GM12878 (cell line): ENCODE measurements around the gene MAOA. TPM values are rescaled to one million over a fixed set of nuclear protein-coding genes. Genes with fewer than 3 reads are reported as not detected.

Experiments used
- ATAC-seq: fragments of 200-7000 bp; cut with Tn5 transposase; 3 replicates; pipeline ENCODE4 v1.9.1; 2020; ENCODE audit warnings: mild to moderate bottlenecking, moderate library complexity
- BruUV-seq: library from RNA; stranded (reverse); fragments of 400-500 nt; replicated peaks from 2 replicates; lab custom pipeline; 2021; lab: Mats Ljungman, UMichigan
- CTCF ChIA-PET: fragments of 300-600 bp; sonication (Branson Sonifier 250); formaldehyde crosslinking; extraction: SDS; loops from one replicate; lab custom pipeline; 2021; ENCODE audit warnings: inconsistent platforms; lab: Yijun Ruan, JAX
- POLR2A ChIA-PET: fragments of 350-600 bp; formaldehyde crosslinking; extraction: SDS; loops from one replicate; lab custom pipeline; 2021; ENCODE audit warnings: inconsistent platforms; lab: Charles Lee
- RAD21 ChIA-PET: fragments of 300-600 bp; sonication (Branson Sonifier 250); formaldehyde crosslinking; loops from one replicate; lab custom pipeline; 2023; ENCODE audit warnings: antibody characterized with exemption; ENCODE audit not compliant: unreplicated experiment; lab: Charles Lee
- SMC1A ChIA-PET: fragments of 300-600 bp; sonication (Branson Sonifier 250); formaldehyde crosslinking; loops from one replicate; lab custom pipeline; 2023; ENCODE audit not compliant: unreplicated experiment, uncharacterized antibody; lab: Charles Lee
- DNase-seq: peaks from one replicate; pipeline ENCODE4 v3.0.0-alpha.2; 2011; ENCODE audit warnings: low read depth, low spot score
- FAIRE-seq: peaks from 3 replicates; lab custom pipeline; 2011; peaks lifted over from hg19 to GRCh38; lab: Jason Lieb, UNC
- H2AFZ ChIP-seq: 2 replicates; pipeline ENCODE4 v1.6.0; 2011; ENCODE audit warnings: low read depth, low read length, control low read depth; ENCODE audit not compliant: control insufficient read depth
- H3K27ac ChIP-seq: 2 replicates; pipeline ENCODE4 v1.5.1; 2011; ENCODE audit warnings: control low read depth; ENCODE audit not compliant: control insufficient read depth, insufficient read depth
- H3K27me3 ChIP-seq, 2 experiments: replicated peaks in 1 of 2; 2 replicates each; pipeline versions ENCODE4 v1.6.0 to v1.6.1; 2011; ENCODE audit warnings: low read length in 1 of 2; ENCODE audit not compliant: control insufficient read depth in 2 of 2, insufficient read depth in 2 of 2
- H3K36me3 ChIP-seq, 2 experiments: 2 replicates each; pipeline ENCODE4 v1.5.1; 2011; ENCODE audit warnings: low read length in 1 of 2; ENCODE audit not compliant: control insufficient read depth in 2 of 2, insufficient read depth in 2 of 2
- H3K4me1 ChIP-seq: 2 replicates; pipeline ENCODE4 v1.6.1; 2011; ENCODE audit warnings: mild to moderate bottlenecking, low read length, moderate library complexity, mixed read lengths; ENCODE audit not compliant: control insufficient read depth, insufficient read depth
- H3K4me2 ChIP-seq: 2 replicates; pipeline ENCODE4 v1.6.0; 2011; ENCODE audit warnings: control low read depth; ENCODE audit not compliant: control insufficient read depth, insufficient read depth
- H3K4me3 ChIP-seq: fragments of 200-600 bp; sonication (generic); 2 replicates; pipeline ENCODE4 v1.5.1; 2016
- H3K79me2 ChIP-seq: 2 replicates; pipeline ENCODE4 v1.6.0; 2011; ENCODE audit warnings: low read length; ENCODE audit not compliant: control insufficient read depth, insufficient read depth
- H3K9ac ChIP-seq: 2 replicates; pipeline ENCODE4 v1.8.0; 2011; ENCODE audit warnings: low read length, control low read depth, mixed read lengths; ENCODE audit not compliant: control insufficient read depth, insufficient read depth
- H3K9me3 ChIP-seq: replicated peaks from 3 replicates; pipeline ENCODE4 v1.5.1; 2011; ENCODE audit warnings: mild to moderate bottlenecking, low read length; ENCODE audit not compliant: control insufficient read depth, insufficient read depth
- H4K20me1 ChIP-seq: 2 replicates; pipeline ENCODE4 v1.6.0; 2011; ENCODE audit not compliant: control insufficient read depth, insufficient read depth
- BACH1 ChIP-seq: fragments of 450-650 bp; IDR thresholded peaks from 2 replicates; pipeline ENCODE4 v1.6.1; 2017; ENCODE audit warnings: mild to moderate bottlenecking, borderline replicate concordance
- CBX3 ChIP-seq: fragments of 200-600 bp; sonication (generic); IDR thresholded peaks from 2 replicates; pipeline ENCODE4 v1.6.1; 2016; ENCODE audit warnings: low read depth, borderline replicate concordance
- FOS ChIP-seq: IDR thresholded peaks from 3 replicates; pipeline ENCODE4 v1.6.1; 2011; ENCODE audit warnings: borderline replicate concordance; ENCODE audit not compliant: insufficient read length; ENCODE audit errors: extremely low read depth
- FOXM1 ChIP-seq: IDR thresholded peaks from 2 replicates; pipeline ENCODE4 v1.6.1; 2012; ENCODE audit warnings: low read depth, mild to moderate bottlenecking, inconsistent platforms, low read length, moderate library complexity
- IKZF1 ChIP-seq: fragments of 450-650 bp; conservative IDR thresholded peaks from 2 replicates; pipeline ENCODE4 v1.6.1; 2017; ENCODE audit warnings: antibody characterized with exemption, mild to moderate bottlenecking
- MEF2B ChIP-seq: fragments of 450-650 bp; IDR thresholded peaks from 2 replicates; pipeline ENCODE4 v1.6.1; 2018; ENCODE audit warnings: mild to moderate bottlenecking, moderate library complexity; ENCODE audit not compliant: partially characterized antibody, poor library complexity, severe bottlenecking
- RB1 ChIP-seq: fragments of 450-650 bp; formaldehyde crosslinking; IDR thresholded peaks from 2 replicates; pipeline ENCODE4 v1.6.1; 2017; ENCODE audit warnings: mild to moderate bottlenecking, borderline replicate concordance
- SMC3 ChIP-seq: IDR thresholded peaks from 2 replicates; pipeline ENCODE4 v1.6.1; 2011; ENCODE audit warnings: low read length, improper control_type of control experiment, borderline replicate concordance
- WGBS: methylation state at CpG from one replicate; pipeline ENCODE4 v1.1.6; 2016; ENCODE audit warnings: low lambda C conversion rate; ENCODE audit not compliant: insufficient replicate concordance, insufficient coverage; ENCODE audit errors: missing lambda C conversion rate; 5-methylcytosine and 5-hydroxymethylcytosine counted together
- in situ Hi-C: fragments of 300-500 bp; cut with MboI; formaldehyde crosslinking; loops from 9 replicates; pipeline ENCODE4 v1.14.3; 2018; ENCODE audit warnings: mixed read lengths
- intact Hi-C: fragments of 100-400 bp; cut with micrococcal nuclease; formaldehyde crosslinking; loops from one replicate; pipeline ENCODE4 v1.14.2; 2022; ENCODE audit not compliant: unreplicated experiment
- polyA plus RNA-seq, 11 experiments: library from polyadenylated mRNA; depleted of rRNA in 4 of 11; unstranded in 6 of 11; stranded (reverse) in 5 of 11; fragments of >200 nt; fragmentation: Nextera tagmentation in 4 of 11; fragmentation: Illumina TruSeq in 1 of 11; extraction: Ambion mirVana in 4 of 11; extraction: Trizol in 1 of 11; gene quantifications; 1 replicate in 1 of 11; 2 replicates in 10 of 11; pipeline versions ENCODE4 v1.2.1 to v1.2.3, GENCODE V29; 2011 to 2016; ENCODE audit warnings: inconsistent platforms in 2 of 11, missing spikeins in 2 of 11, low read depth in 1 of 11
- total RNA-seq, 4 experiments: library from RNA; depleted of rRNA in 3 of 4; stranded (reverse); fragments of >200 nt in 3 of 4; fragmentation: Illumina TruSeq in 1 of 4; extraction: Trizol in 1 of 4; gene quantifications; 2 replicates each; pipeline versions ENCODE4 v1.2.1 to v1.2.3, GENCODE V29; 2013 to 2021
- TF ChIP-seq, protein P1 (sequence below): fragments of 450-650 bp; conservative IDR thresholded peaks from 2 replicates; pipeline ENCODE4 v1.6.1; 2017; ENCODE audit warnings: mild to moderate bottlenecking, moderate library complexity
- TF ChIP-seq, protein P2 (sequence below): fragments of 150-350 bp; IDR thresholded peaks from 2 replicates; pipeline ENCODE4 v1.6.1; 2014; ENCODE audit warnings: mild to moderate bottlenecking, low read depth, low read length

Gene MAOA
- total and polyA plus RNA-seq, 10 of the 15 experiments (the other 5 are each of a cell fraction or from before 2014, with no cell fraction given): 0.02 to 0.51 (median 0.08) TPM; not detected in 7

- FAIRE-seq (no peak), DNase-seq (no peak), ATAC-seq (no peak)
- no TSS peak for BruUV-seq
- Histone ChIP-seq H3K79me2 (no peaks in the 10 kb centered on the region), H3K27me3 (no peaks in the 10 kb centered on the region), H3K9ac (no peak overlapping the region), H3K9me3 (no peaks in the 10 kb centered on the region), H3K4me1 (no peaks in the 10 kb centered on the region), H3K4me3 (no peak overlapping the region), H3K4me2 (no peak overlapping the region), H4K20me1 (no peaks in the 10 kb centered on the region), H3K36me3 (no peaks in the 10 kb centered on the region), H3K27ac (no peak overlapping the region), H2AFZ (no peak overlapping the region)
- TF ChIP-seq RB1 (no peak), SMC3 (no peak), MEF2B (no peak), BACH1 (no peak), IKZF1 (no peak), FOXM1 (no peak), FOS (no peak), CBX3 (no peak)
- TF ChIP-seq, protein P1, sequence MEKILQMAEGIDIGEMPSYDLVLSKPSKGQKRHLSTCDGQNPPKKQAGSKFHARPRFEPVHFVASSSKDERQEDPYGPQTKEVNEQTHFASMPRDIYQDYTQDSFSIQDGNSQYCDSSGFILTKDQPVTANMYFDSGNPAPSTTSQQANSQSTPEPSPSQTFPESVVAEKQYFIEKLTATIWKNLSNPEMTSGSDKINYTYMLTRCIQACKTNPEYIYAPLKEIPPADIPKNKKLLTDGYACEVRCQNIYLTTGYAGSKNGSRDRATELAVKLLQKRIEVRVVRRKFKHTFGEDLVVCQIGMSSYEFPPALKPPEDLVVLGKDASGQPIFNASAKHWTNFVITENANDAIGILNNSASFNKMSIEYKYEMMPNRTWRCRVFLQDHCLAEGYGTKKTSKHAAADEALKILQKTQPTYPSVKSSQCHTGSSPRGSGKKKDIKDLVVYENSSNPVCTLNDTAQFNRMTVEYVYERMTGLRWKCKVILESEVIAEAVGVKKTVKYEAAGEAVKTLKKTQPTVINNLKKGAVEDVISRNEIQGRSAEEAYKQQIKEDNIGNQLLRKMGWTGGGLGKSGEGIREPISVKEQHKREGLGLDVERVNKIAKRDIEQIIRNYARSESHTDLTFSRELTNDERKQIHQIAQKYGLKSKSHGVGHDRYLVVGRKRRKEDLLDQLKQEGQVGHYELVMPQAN: no peak
- TF ChIP-seq, protein P2, sequence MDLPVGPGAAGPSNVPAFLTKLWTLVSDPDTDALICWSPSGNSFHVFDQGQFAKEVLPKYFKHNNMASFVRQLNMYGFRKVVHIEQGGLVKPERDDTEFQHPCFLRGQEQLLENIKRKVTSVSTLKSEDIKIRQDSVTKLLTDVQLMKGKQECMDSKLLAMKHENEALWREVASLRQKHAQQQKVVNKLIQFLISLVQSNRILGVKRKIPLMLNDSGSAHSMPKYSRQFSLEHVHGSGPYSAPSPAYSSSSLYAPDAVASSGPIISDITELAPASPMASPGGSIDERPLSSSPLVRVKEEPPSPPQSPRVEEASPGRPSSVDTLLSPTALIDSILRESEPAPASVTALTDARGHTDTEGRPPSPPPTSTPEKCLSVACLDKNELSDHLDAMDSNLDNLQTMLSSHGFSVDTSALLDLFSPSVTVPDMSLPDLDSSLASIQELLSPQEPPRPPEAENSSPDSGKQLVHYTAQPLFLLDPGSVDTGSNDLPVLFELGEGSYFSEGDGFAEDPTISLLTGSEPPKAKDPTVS: no peak
- intact Hi-C loops: no loop called here
- ChIA-PET RAD21 (no interaction called here), POLR2A (no interaction called here), SMC1A (no interaction called here), CTCF (interaction anchor here (2.0 kb wide), 1 partner anchor 10 kb away, joined by 8 read pairs; no protein-coding TSS in a partner anchor)
- in situ Hi-C loops: no loop called here
- WGBS: 15% methylated on average over 5 of the region's 5 CpGs
Observed at GRCh38 chrX:43743100-43743822, 87.2 kb downstream of the MAOA start.
